Measurements from ENCODE around the gene SMTNL2. TPM values are rescaled to one million over a fixed set of nuclear protein-coding genes. Genes with fewer than 3 reads are reported as not detected.

Gene SMTNL2
- total and polyA plus RNA-seq, 12 donors = 2.7 to 84.1 (median 19.1) TPM

DNA sequence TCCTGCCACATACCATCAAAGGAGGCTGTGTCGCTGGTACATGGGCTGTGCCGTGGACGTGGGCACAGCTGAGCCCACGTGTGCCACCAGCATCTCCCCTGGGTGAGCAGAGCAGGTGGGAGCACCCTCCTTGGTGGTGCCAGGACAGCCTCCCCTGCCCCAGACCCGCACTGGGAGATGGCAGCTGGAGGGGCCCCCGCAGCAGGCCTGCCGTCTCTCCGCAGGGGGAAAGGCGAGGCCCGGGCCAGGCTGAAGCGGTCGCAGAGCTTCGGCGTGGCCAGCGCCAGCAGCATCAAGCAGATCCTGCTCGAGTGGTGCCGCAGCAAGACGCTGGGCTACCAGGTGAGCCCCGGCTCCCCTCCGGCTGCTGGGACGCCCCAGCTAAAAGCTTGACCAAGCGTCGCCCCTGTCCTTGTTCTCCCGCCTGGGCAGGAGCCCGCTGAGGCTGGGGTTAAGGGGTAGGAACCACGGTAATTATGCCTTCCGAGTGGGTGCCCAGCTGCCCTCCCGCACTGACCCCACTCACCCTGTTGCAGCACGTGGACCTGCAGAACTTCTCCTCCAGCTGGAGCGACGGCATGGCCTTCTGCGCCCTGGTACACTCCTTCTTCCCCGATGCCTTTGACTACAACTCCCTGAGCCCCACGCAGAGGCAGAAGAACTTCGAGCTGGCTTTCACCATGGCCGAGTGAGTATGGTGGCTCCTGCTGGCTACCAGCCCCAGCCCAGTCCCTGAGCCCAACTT, 12.5 kb downstream of the SMTNL2 start:
- WGBS, 2 donors = 94 to 95% methylated on average over 31 to 36 of the region's 36 CpGs
- no peak for DNase-seq
- peak overlapping the region in 3 of 10 donors; percentile 82 to 93 (median 85) for H3K27ac ChIP-seq
- H3K27me3 ChIP-seq = no peaks in the 10 kb centered on the region
- TF ChIP-seq, protein P1, sequence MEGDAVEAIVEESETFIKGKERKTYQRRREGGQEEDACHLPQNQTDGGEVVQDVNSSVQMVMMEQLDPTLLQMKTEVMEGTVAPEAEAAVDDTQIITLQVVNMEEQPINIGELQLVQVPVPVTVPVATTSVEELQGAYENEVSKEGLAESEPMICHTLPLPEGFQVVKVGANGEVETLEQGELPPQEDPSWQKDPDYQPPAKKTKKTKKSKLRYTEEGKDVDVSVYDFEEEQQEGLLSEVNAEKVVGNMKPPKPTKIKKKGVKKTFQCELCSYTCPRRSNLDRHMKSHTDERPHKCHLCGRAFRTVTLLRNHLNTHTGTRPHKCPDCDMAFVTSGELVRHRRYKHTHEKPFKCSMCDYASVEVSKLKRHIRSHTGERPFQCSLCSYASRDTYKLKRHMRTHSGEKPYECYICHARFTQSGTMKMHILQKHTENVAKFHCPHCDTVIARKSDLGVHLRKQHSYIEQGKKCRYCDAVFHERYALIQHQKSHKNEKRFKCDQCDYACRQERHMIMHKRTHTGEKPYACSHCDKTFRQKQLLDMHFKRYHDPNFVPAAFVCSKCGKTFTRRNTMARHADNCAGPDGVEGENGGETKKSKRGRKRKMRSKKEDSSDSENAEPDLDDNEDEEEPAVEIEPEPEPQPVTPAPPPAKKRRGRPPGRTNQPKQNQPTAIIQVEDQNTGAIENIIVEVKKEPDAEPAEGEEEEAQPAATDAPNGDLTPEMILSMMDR (IDR thresholded peaks at IDR 0.05) = no peak
- intact Hi-C loops (cut with DNase I) = no loop called here
- no peaks in the 10 kb centered on the region for H3K9me3 ChIP-seq
- no peaks in the 10 kb centered on the region for H3K36me3 ChIP-seq
- H3K4me3 ChIP-seq = no peak overlapping the region
- no peak for ATAC-seq
- H3K4me1 ChIP-seq = peaks cover 13 to 50% (median 37%) of the 10 kb centered on the region in 9 donors

DNA sequence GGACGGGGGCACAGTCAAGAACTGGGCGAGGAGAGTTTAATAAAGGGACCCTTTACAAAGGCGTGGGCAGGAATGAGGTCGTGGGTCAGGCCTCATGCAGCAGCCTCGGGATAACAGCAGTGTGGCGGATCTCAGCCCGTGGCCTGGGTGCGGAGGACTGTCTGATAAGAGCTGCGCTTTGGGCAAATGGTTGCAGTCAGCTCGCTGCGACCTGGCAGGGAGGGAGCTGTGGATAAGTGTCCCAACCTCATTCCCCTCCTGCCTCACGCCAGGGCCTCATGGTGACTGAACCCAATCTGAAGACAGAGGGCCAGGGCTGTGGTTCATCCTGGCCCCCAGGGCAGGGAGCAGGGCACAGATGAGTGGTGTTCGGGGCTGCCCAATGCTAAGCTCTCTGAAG, 13.6 kb downstream of the SMTNL2 start:
- H3K4me1 ChIP-seq = peaks cover 13 to 49% (median 35%) of the 10 kb centered on the region in 9 donors
- peak in 1 of 2 donors; percentile 62 for DNase-seq
- no peaks in the 10 kb centered on the region for H3K36me3 ChIP-seq
- TF ChIP-seq, protein P1 (IDR thresholded peaks at IDR 0.05) = no peak
- H3K27me3 ChIP-seq = no peaks in the 10 kb centered on the region
- H3K9me3 ChIP-seq = no peaks in the 10 kb centered on the region
- peak in 5 of 8 donors; percentile 3 to 16 (median 8) for ATAC-seq
- intact Hi-C loops (cut with DNase I) = no loop called here
- H3K27ac ChIP-seq = peak overlapping the region; percentile 73 to 94 (median 86)
- H3K4me3 ChIP-seq = no peak overlapping the region
- 62 to 79% methylated on average over 13 of the region's 13 CpGs for WGBS, 2 donors

DNA sequence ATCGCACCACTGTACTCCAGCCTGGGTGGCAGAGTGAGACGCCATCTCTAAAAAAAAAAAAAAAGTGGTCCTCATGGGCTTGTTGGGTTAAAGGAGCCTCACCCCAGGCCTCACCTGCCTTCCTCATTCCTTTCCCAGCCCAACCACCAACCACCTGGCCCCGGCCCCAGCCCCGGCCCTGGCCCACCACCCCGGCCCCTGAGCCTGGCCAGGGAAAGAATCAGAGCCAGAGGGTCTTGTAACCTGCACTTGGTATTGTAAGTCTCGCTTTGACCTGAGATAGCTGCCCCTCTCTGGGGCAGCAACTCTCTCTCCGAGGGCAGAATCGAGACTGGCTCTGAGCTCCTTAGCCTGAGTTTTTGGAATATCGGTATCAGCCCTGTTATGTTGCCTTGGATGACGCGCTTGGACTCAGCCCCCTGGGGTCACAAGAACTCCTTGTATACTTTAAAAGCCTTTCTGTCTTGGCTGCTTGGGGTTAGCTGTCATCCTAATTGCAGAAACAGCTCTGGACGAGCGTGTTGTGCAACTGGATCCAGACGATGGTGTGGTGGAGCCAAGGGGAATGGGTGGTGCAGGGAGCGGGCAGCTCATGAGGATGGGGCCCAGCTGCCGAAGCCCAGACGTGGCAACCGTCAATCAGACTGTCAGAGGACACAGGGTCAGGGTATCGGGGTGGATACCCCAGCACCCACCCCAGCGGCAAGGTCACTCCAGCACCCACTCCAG, 14.6 kb downstream of the SMTNL2 start:
- WGBS, 2 donors = 51 to 58% methylated on average over 20 of the region's 20 CpGs
- TF ChIP-seq, protein P1 (IDR thresholded peaks at IDR 0.05) = no peak
- intact Hi-C loops (cut with DNase I) = no loop called here
- H3K27me3 ChIP-seq = no peaks in the 10 kb centered on the region
- no peaks in the 10 kb centered on the region for H3K36me3 ChIP-seq
- no peaks in the 10 kb centered on the region for H3K9me3 ChIP-seq
- peak; percentile 62 to 84 (median 72) for ATAC-seq
- H3K27ac ChIP-seq = peak overlapping the region; percentile 77 to 94 (median 86)
- peaks cover 13 to 47% (median 35%) of the 10 kb centered on the region in 9 donors for H3K4me1 ChIP-seq
- DNase-seq = peak; percentile 59 to 69
- H3K4me3 ChIP-seq = no peak overlapping the region

DNA sequence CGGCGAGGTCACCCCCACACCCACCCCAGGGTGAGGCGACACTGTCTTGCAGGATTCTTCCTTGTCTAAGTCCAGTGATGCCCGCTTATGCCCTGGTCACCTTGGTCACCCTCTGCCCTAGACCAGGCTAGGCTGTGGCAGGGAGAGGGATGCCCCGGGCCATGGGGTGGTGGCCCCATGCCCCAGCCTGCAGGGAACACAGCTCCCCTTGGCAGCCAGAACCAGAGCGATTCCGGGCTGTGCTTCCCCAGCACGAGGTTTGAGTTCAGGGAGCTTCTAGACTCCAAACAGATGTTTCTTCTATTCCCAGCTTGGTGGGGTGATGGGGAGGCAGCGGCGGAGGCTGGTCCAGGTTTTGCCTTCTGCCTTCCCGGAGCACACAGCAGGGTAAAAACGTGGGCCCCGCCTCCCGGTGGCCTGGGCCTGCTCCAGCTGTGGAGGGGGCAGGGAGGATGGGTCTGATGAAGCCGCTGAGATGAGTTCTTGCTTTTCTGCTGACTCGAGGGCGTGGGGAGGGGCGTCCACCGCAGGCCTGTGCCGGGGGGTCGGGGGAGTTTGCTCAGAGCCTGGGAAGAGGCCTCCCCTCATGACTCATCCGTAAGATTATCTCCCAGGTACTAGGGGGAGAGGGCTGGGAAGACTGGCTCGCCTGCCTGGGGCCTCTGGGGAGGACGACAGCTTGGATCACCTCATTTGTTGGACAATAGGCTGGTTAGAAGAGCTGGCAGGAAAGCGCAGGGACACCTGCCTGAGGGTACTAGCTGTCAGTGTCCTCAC, 15.4 kb downstream of the SMTNL2 start:
- DNase-seq (peak in 1 of 2 donors; percentile 71), ATAC-seq (peak; percentile 32 to 75 (median 52))
- Histone ChIP-seq H3K36me3 (no peaks in the 10 kb centered on the region), H3K27me3 (no peaks in the 10 kb centered on the region), H3K4me3 (no peak overlapping the region), H3K4me1 (peaks cover 14 to 55% (median 43%) of the 10 kb centered on the region in 9 donors), H3K9me3 (no peaks in the 10 kb centered on the region), H3K27ac (peak overlapping the region; percentile 77 to 94 (median 86))
- WGBS, 2 donors = 43 to 45% methylated on average over 25 of the region's 25 CpGs
- intact Hi-C loops (cut with DNase I) = loop anchor here in 2 of 10 donors (1.0 to 5.0 kb wide), 2 partner anchors 12 to 32 kb away; no protein-coding TSS in a partner anchor
- TF ChIP-seq, protein P1 (IDR thresholded peaks at IDR 0.05) = no peak

All from heart right ventricle (tissue), 16 donors.